SIG-M5 (cell line): ENCODE data around the gene MTUS2.

Experiments
- DNase-seq: peaks from one replicate; lab custom pipeline; 2025; lab: John Stamatoyannopoulos, UW

Gene MTUS2

DNA sequence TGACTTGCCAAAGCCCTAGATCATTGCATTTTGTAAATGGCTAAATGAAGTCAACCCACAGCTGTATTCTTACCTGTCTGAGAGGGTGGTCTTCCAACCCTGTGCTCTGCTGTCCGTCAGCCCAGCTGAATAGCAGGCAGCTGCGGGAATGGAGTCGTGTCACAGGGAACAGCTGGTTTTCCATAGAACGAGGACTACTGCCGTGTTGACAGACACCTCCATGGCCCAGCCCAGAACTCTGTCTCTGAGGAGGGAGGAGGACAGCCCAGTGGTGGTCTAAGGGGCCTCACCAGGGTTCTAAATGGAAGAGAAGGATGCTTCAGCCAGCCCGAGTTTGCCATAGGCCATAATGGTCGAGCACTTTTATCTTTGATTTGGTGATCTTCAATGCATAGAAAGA lies 664.7 kb downstream of the MTUS2 start:
- no peak for DNase-seq

DNA sequence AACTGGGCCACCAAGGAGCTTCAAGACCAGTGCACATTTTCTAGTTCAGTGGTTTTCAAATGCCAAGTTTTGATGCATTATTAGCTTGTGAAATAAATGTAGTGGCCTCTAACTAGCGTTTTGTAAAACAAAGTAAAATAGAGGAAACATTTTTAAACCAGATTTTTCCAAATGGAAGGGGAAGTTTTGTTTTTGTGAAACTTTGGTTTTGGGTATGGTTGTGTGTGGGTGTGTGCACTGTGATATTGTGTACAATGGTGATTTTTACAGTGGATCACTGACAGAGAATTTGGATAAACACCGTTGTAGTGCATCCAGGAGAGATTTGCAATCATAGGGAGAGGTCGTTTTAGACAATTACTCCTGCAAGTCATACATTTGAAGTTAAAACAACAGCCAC lies 666.4 kb downstream of the MTUS2 start:
- no peak for DNase-seq

DNA sequence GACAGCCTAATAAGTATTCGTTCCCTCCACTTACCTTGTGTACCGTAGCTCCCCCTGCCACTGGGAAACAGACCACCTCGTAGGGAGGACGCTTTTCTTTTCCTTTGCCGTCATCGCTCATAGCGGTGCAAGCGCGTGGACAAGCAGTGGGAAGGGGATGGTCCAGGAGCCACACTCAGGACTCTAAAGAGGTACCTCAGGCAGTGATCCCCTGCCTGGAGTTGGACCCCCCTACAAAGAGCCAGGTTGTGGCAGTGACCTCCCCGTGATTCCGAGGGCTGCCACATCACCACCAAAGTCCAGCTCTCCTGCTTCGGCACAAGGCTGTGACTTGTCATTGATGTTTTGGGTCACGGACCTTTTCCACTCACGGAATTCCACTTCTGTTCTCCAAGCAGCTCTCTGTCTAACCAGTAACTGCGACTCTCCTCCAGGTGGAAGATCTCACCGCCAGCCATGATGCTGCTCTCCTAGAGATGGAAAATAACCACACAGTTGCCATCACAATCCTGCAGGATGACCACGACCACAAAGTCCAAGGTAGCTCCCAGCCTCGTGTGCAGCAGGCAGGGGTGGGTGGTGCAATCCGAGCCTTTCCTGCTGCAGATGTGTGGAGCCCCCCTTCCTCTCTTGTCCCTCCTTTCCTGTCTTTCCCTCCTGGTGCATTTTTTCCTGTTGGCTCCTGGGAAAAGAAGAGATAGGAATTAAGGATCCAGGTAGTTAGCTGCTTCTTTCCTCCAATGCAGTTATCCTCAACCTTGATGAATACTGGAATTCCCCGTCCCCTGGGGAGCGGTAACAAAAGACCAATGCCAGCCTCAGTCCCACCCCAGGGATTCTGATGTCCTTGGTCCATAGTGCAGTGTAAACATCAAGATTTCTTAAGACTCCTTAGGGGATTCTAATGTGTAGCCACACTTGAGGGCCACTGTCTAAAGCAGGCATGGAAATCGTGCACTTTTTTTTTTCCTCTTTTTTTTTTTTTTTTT lies 667.6 kb downstream of the MTUS2 start:
- no peak for DNase-seq

DNA sequence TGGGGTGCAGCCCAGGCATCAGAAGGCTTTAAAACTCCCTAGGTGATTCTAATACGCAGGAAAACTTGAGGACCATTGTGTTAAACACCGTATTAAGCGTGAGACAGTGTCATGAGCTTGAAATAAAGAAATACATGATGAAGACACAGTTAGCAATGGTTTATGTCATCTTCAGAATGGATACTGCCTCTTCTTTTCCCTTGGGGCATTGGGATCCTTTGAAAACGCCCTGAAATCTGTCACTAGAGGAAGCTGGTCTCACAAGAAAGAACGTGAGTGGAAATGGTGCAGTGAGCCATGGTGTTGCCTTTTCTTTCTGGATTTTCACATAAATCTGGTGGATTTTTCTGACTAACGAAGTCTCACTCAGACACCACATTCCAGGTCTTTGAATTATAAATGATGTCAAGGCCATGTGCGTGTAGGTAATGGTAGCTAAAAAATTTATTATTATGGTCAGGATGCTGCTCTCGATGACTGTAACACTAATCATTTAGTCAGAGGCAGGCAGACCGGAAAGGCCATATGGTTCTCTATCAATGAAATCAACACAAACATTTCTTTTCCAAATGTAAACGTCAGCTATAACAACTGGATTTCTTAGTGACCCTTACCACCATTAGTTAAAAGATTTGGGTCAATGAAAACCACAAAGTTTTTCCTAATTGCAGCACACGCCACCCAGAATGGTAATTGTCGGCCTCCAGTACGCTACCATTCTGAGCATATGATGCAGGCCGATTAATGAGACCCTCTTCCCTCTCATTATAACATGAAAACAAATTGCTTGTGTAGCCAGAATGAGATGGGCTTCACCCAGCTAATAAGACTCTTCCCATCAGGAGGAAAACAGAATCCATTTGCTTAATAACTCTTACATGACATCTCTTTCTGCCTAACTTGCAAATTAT lies 669.8 kb downstream of the MTUS2 start:
- no peak for DNase-seq

DNA sequence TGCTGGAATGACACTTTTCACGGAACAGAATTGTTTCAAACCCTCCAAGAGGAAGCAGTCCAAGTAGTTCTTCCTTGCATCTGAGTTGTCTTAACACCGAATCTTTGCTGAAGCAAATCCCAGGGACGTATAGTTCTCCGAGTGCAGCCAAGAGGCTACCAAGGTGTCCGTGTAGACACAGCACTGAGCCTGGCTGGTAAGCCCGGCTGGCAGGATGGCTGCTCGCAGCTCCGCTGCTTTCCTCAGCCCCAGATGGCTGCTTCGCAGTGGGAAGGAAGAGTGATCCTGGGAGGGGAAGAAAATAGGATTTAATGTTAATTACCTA lies 670.4 kb downstream of the MTUS2 start:
- no peak for DNase-seq

DNA sequence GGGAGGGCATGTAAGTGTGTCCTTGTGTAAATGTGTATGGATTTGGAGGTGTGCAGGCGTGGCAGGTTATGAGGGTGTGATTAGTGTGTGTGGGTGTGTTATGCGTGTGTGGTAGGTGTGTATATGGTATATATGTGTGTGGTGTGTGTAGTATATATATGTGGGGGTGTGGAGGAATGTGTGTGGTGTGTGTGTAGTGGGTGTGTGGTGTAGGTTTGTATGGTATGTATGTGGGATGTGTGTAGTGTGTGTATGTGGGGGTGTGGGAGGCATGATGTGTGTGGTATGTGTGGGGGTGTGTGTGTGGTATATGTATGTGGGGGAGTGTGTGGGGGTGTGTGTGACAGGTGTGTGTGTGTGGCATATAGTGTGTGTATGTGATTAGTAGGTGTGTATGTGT lies 671.1 kb downstream of the MTUS2 start:
- no peak for DNase-seq

DNA sequence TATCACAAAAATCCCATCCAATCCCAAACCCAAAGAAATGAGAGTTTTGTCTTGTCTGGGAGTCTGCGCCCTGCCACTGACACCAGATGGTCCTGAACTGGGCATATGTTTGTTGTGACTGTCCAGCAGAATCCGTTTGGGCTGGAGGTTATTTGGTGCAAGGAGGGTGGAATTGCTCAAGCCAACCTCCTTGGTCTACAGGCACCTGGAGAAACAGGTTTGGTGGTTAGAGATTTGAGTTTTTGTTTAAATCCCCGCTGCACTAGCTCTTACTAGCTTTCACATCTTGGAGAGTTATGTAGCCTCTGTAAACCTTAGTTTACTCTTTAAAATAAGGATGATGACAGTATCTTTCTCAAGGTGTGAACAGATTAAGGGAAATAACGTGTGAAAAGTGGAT lies 673.7 kb downstream of the MTUS2 start:
- DNase-seq, result no peak

DNA sequence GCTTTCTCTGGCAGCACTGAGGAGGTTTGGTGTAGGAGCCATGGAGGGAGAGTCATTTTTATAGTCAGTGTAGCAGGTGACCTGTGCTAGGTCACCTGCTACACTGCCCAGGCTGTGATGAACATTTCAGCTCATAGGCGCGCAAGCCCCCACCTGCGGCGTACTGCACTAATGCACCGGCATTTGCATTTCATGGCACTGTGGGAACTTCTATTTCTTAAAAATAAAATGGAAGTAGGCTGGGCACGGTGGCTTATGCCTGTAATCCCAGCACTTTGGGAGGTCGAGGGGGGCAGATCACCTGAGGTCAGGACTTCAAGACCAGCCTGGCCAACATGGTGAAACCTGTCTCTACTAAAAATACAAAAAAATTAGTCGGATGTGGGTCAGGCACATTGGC lies 674.4 kb downstream of the MTUS2 start:
- DNase-seq, result no peak

DNA sequence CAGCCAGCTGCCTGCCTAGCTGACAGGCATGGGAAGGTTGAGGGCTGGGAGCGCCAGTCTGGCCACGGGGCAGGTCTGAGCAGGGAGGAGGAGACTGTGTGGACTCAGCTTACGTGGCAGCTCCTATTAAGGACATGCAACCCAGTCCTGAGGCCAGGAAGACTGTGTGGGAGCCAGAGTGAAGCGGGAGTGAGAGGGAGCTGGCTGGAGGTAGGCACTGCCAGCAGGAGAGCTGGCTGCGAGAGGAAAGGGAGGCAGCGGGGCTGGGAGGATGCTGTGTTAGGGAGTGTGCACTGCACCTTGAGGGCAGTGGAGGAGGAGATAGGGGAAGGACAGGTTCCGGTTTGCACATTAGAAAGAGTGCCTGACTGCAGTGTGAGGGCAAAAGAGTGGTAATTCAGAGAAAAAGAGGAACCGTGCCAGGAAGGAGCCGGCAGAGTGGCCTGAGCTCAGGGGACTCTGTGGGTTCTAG lies 676.1 kb downstream of the MTUS2 start:
- peak; percentile 77 for DNase-seq

DNA sequence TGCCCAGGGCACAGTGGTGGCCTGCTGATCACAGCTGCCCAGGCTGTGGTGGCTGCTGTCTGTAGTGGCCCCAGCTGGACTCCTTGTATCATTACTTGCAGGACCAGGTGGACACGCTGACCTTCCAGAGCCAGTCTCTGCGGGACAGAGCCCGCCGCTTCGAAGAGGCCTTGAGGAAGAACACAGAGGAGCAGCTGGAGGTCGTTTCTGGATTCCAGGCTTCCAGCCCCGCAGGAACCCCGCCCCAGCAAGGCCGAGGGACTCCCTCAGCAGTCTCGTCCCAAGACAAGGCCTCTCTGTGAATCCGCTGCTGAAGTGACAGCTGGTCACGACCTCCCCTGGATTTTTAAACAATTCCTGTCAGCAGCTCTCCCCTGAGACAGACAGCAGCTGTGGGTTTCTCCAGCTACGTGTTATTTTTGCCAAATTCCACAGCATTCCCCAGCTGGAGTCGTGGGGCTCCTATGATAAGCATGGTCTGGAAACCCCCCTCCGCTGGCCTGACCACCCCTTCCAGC lies 677.1 kb downstream of the MTUS2 start:
- DNase-seq, result no peak

DNA sequence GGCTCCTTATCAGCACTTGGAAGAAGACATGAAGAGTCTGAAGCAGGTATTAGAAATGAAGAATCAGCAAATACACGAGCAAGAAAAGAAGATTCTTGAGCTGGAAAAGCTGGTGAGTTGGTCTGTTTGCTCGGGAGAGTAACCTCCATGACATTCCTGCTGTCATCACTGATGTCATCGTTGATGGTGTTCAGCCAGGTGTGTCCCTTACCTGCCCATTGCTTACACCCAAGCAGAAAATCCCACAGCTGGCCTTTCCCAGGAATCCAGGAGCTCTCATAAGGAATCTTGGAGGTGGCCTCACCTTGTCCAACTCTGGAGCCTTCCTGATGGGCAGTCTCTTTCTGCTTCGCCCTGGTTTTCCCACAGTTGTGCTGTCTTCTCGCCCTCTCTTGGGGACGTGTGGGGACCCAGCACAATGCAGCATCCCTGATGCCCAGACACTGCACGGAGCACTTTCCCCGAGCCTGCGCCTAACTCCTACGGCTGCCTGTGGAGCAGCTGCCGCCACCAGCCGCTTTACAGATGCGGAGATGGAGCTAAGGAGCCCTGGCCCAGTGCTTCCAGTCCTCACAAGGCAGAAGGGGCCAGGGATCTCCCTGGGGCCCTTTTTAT lies 678.4 kb downstream of the MTUS2 start:
- no peak for DNase-seq

DNA sequence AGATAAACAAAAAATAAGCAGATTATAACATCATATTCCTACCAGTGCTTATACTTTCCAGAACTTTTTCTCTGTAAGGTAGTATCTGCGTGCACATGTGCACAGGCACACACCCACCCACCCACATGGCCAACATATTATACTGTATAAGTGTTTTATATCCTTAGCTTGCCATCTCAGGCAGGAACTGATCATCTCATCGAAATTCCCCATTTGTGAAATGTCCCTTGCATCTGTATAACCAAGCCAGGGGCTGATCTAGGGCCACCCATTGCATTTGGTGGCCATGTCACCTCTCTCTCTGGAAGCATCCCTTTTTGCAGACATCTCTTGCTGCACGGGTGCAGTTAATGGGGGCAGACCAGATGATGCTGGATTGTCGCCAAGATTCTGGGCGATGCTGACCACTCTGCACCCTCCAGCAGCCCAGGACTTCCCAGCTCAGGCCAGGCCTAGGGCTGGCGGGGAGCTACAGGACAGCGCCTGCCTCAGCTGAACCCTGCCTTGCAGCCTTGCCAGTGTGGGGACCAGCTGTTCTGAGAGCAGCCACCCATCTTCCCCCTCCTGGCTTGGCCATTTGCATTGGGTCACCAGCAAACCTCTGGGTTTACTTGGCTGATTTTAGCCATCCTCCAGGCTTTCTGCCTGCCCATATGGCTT lies 679.5 kb downstream of the MTUS2 start:
- DNase-seq, result no peak

DNA sequence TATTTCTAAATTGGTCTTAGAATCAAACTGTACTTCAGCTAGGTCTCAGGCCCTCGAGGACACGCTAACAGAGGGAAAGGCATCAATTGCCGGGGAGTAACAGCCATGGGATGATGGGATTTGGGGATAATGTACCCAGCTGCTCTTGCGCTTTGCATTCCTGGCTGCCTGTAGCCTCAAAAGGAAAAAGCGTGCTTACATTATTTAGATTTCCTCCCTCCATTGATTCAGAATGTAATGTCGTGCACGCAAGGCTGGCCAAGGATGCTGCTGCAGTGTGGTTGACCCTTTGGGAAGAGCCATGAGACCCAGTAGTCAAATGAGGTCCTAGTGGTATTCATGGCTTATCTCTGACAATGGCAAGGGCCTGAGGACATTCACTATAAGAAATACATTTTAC lies 680.2 kb downstream of the MTUS2 start:
- DNase-seq, result no peak

DNA sequence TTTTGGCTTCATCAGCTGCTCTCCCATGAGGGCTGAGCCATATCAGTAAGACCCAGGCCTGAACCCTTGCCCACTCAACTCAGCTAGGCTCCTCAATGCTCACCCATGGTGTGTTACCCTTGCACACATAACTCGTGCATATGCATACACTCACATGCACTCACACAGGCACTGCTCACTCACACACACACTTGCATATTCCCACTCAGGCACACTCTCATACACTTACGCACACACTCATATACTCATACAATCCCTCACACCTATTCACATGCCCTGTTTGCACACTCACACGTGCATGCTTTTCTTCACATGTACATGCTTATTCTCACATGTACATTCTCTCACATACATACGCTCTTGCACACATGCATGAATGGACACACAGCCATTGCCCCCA lies 681.5 kb downstream of the MTUS2 start:
- DNase-seq, result no peak

DNA sequence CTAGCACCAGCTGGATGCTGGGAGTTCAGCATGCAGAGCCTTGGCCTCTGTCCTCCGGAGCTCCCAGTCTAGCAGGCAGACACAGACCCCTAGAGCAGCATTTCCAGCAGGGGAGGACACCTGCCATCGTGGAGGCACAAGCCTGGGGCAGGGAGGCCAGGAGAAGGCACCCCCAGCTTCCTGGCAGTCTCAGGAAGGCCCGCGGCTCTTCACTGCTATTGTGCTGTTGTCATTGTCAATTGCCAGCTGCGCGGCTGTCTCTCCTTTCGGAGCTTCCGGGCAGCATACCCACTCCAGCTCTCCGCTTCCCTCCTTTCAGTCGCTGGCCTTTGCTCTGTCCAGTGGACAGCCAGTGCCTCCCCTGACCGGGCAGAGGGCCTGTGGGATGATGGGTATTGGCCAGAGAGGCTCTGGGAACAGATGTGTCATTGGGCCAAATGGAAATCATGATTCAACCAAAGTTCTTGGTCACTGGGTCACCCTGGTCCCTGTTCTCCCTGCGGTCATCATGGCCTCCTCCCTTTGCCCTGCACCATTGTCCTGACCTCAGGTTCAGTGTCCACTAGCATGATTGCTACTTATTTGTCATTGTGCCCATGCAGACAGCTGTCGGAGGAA lies 682.4 kb downstream of the MTUS2 start:
- no peak for DNase-seq

DNA sequence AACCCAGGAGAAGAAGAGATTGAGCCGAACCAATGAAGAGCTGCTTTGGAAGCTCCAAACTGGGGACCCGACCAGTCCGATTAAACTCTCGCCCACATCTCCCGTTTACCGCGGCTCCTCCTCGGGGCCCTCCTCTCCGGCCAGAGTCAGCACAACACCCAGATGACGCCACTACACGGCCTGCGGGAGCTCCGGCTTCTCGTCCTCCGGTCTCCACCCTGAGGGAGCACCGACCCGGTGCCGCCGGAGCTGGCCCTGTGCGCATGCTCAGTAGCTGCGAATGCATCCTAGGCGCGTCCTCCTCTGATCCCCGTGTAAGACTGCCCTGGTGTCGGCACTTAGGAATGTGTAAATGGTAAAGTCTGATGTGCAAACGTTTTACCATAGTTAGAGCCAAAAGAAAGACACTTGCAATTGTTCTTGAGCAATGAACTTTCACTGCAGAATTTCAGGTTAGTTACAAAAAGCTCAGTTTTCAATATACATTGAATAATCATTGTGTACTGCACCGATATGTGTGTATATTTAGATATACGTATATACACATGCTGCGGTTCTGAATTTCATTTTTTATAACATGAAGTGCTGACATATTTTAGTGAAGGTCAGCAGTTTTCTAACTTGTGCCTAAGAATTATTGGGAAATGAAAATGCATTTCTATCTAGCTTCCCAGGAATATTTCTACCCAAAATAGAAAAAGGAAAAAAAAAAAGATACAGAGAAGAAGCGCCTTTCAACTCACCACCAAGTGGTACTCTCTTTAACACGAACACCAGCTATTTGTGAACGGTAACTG lies 683.1 kb downstream of the MTUS2 start:
- DNase-seq, result no peak

DNA sequence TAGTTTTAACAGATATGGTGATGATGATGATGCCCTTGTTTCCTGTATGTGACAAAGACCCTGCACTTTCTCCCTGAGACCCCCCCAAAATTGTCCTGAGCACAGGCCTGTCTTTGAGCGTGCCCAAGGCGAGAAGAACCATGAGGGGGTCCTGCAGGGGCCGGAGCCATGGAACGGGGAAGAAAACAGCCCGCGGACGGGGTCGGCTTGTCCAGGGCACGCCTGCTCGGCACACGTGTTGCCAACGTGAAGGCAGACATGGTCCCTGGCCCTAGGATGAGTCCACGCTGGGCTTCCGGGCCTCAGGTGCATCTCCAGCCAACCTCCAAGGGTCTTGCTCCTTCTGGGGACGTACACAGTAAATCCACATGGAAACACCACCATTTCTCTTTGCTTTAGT lies 684.6 kb downstream of the MTUS2 start:
- no peak for DNase-seq

DNA sequence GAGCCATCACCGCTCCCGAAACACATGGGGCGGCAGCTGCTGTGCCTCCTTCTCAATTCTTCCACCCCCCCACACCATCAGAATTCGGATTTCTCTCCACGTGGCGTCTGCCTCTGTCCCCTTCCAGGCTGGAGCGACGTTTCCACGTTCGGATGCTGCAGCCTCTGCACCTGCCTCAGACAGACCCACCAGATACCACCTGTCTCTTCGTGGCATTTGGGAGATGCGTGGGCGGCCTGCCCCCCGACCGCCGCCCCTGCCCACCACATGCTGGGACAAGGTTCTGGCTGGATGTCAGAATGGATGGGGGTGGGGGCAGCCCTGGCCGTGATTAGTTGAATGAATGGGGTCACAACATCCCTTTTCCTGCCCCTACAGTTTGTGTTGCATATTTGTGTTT lies 685.4 kb downstream of the MTUS2 start:
- no peak for DNase-seq

DNA sequence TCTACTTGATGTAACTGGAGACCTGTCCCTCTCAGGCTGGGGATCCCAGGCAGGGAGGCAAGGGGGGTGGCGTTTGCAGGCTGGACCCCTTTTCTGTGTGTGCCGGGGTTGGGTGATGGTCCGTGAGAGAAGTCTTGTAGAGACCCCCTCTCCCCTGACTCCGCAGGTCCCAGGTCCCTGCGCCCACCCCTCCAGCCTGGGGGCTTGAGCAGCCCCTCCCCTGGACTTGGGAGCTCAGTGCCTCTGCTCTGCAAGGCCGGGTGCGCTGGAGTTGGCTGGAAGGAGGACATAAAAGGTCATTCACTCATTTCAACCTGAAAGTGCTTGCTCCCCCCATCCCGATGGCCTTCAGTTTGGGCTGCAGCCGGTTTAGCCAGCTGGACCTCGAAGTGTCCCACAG lies 685.8 kb downstream of the MTUS2 start:
- DNase-seq, result no peak

DNA sequence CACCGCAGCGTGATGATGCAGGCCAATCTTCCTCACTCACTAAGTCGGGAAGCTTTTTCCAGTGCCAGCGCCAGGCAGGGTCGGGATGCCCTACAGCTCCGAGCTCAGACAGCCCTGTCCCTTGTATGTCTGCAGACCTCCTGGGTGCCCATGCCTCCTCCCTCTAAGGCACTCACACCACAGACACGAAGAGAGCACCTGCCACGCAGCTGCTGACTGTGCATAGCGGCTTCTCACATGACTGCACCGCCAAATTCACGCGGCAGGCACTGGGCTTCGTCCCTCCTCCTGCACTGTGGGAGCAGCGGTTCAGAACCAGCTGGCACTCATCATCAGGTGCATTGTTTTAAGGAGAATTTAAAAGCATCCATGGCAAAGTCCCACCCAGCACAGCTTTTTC lies 687.2 kb downstream of the MTUS2 start:
- no peak for DNase-seq
